Measurements from ENCODE around the gene MCRIP1.

DNA sequence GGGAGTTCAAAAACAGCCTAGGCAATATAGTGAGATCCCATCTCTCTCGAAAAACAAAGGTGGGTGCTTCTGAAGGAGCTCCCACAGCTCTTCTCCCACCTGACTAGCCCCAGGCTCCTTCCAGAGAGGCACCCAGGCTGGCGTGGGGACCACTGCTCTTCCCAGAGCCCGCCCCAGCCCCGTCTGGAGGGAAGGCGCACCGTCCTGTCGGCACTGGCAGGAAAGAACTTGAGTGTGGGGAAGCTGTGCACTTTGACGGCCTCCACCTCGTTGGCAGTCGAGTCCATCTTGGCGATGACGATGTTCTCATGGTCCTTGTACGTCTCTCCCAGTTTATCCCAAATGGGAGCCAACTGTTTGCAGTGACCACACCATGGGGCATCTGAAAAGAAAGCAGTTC lies 12.3 kb upstream of the MCRIP1 start:
- TF ChIP-seq FOXA1 (IDR thresholded peaks at IDR 0.05) (no peak), SP1 (IDR thresholded peaks at IDR 0.05) (no peak), PKNOX1 (IDR thresholded peaks at IDR 0.05) (no peak)
